Measurements from ENCODE around the gene NLRP6.

Gene NLRP6

DNA sequence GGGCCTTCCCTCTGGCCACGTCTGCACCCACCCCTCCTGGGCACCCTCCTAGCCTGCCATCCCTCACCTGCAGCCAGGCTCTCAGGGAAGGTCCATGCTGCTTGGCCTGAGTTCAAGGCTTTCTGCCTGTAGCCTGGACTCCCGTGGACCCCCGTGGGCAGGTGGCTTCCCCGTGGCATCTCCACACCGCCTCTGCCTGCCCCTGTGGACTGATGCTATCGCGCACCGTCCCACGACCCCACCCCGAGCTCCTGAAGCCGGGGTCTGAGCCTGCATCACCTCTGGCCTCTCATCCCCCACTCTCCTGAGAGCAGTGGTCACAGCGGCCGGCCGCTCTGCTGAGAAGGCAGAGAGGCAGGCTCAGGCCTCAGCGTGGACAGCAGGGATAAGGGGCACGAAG, 16.6 kb downstream of the NLRP6 start:
- ATAC-seq: no peak

DNA sequence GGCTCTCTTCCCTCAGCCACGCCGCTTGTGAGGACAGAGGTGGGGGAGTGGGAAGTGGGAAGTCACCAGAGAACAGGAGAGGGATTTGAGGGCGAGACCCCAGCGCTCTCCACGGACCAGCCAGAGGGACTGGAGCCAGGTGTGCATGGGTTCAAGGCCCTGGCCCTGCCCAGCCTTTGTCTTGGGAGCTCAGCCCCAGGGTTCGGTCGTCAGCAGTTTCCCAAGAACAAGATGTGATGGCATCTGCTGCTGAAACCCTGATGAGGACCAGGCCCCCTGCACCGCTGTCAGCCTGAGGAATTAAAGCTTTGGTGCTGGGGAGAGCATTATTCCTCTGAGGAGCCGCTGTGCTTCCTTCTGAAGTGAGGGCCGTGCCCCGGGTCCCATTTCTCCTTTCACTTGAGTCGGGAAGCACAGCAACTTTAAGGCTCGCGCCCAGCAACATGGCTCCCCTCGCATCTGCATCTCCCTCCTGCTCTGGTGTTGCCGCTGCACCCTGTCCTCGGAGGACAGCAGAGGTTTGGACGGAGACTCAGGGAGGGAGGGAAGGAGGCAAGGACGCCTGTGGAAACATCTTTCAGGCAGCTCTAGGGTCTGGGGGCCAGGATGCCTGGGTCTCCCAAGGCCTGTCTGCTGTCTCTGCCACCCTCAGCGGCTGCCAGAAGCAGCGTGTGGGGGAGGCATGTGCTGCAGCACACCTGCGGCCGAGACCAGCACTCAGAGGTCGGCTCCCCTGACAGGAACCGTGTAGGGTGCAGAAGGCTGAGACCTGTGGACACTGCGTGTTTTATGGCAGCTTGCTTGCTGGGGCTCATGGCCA, 17.4 kb downstream of the NLRP6 start:
- ATAC-seq: no peak

DNA sequence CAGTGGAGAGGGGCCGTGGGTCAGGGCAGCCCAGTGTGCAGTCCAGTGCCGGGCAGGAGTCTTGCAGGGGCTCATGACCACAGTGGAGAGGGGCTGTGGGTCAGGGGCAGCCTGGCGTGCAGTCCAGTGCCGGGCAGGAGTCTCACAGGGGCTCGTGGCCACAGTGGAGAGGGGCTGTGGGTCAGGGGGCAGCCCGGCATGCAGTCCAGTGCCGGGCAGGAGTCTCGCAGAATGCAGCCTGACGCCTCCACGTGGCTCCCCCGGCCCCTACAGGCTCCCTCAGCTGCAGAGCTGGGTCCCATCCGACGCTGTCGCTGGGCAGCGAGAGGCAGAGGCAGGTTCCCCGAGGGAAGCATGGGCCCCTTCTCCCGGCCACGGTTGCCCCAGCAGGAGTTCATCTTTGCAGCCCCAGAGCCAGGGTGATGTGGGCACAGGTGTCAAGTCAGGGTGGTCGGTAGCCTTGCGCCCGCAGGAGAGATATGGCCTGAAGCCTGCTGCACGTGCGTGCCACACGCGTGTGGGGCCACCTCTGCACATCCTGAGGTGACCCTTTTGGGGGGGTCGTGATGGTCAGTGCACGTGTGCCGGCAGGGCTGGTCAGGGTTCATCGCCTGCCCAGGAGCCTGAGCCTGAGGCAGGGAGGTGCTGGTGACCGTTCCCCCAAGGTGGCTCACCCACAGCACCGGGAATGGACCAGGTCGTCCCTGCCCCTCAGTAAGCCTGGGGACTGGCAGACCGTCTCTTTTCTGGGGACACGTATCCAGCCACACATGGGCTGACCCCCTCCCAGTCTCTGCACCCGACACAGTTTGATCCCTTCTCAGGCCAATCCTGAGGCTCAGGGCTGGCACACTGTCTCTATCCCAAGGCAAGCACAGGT, 18.2 kb downstream of the NLRP6 start:
- ATAC-seq: no peak

DNA sequence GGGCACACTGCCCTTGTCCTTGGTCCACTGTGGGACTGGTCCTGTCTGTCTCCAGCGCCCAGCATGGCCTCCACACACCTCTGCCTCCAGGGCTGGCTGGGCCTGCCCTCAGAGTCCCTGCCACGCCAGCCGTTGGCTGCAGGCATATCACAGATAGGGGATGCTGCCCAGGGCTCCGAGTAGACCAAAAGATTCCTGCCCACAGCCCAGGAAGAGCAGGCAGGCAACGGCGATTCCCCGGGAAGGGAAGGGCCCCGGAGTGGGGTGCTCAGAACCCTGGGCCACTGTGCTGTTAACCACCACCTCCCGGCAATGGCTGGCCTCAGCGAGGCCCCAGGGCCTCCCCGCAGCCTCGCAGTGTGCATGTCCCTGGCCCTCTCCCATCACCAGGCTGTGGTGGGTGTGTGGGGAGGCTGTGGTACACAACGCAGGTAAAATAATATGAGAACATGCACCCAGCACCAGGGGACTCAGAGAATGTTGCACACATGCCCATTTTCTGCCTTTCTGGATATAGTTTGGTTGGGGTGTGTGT, 18.9 kb downstream of the NLRP6 start:
- peak; percentile 5 to 9 for ATAC-seq

DNA sequence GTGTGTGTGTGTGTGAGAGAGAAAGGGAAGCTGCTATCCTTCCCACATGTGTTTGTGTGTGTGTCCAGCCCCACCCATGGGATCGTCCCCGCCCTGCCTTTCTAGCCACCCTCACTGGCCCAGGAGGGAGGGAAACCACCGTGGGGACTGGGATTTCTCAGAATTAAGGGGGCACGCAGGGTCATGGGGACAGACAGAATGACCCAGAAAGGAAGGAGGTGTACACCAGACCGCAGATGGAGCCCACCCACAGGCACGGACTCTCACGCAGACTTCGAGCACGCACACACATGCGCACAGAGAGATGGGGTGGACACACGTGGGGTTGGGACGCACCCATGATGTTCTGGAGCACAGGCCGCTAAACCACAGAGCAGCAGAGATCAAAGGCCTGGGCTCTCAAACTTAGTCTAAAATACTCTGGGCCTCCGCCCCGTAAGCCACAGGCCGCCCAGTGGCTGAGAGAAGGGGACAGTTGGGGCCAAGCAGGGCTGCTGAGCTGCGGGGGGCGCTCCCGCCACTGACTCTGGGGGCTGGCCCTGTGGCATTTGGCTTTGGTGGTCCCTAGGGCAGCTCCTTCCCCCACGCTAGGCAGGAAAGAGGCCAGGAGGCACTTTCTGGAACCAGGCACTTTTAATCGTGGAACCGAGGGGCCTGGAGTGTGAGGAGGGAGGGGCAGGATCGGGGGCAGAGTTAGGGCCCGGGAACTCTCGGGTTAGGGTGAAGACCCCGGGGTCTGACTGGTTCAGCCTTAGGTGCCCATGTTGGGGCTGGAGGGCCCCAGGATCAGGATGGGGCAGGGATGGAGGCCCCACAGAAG, 19.6 kb downstream of the NLRP6 start:
- peak; percentile 53 to 58 for ATAC-seq

DNA sequence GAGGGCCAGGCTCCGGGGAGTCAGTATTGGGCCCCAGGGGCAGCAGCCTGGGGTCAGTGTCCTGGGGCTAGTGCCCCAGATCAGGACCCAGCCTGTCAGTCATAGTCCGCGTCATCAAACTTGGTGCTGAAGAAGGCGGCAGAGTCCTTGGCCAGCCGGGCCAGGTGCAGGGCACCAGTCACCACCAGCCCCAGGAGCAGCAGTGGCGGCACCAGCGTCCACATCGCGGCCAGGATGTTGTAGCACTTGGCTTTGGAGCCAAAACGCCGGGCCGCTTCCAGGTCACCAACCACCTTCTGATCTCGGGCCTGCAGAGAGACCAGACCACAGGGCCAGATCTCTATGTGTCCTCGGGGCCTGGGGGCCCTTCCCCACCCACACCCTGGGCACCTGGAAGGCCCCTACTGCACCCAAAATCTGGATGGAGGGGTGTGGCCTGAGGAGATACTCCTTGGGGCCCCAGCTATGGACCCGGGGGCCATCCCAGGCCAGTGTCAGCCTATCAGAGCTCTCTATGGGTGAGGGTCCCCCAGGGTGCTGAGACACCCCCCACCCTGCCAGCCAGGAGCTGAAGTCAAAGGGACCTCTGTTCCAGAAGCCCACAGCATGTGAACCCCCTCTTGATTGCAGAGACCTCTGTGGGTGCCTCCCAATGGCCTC, 20.3 kb downstream of the NLRP6 start:
- no peak for ATAC-seq

DNA sequence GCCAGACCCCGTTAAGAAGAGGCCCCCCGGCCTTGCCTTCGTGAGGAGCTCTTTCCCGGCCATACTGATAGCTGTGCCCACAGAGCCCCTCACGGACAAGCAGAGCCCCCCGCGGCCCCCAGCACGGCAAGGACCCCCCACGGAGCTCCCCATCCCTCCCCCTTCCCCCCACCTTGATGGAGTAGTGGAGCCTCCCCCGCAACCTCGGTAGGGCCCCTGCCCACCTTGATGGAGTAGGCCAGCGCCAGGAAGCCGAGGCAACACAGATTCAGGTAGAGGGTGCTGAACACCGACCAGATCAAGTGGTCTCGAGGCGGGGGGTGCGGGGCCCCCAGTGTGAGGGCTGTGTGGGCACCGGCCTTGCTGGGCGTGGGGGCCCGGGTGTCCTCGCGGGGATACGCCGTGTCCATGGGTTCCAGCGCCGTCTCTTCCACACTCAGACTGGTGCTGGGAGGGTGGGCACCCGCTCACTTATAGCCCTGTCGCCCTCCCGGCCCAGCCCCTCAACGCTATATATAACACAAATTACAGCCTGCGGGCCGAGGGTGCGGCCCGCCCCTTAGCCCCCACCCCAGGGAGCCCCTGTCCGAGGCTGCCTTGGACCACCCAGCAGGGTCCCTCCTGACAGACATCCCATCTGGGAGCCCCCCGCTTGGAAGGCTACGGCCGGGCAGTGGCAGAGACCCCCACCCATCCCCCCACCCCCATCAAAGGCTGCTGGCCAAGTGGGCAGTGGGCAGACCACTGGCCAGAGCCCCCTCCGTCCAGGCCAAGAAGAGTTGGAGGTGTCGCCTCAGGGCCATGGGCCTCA, 21.1 kb downstream of the NLRP6 start, which contains the start of gene IFITM5:
Gene IFITM5, minus strand, starts transcription at position 446 of the 811 bp plus-strand sequence. Its CDS starts 36 bp downstream, at position 410.
- no peak for ATAC-seq

DNA sequence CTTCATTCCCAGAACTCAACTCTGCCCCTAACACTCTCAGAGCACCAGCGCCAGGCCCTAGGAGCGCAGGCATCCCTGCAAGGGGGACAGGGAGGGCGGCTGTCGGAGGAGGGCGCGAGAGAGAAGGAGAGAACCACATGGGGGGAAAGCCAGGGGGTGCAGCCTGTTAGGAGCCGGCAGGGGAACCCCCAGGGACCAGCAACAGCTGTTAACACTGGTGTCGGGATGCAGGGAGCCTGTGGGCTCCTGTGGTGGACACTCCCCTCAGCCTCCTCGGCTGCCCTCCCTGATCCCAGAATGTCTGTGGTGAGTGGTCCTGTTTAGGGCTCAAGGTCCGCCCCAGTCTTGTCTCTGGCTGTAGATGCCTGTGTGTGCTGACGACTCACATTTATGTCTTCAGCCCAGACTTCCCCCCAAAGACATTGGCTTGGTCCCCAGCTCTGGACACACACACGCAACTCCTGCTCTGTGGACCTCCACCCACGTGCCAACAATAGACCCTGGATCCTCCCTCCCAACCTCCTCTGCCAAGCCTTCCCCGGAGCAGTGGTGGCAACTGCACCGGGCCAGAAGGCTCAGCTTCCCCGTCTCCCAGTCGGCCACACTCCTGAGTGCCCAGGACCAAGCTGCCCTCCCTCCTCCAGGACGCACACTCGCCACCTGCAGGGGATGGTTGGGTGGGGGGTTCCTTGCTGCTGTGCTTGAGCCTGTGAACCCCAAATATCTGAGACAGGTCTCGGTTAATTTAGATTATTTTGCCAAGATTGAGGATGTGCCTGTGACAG, 21.9 kb downstream of the NLRP6 start:
- ATAC-seq: no peak

DNA sequence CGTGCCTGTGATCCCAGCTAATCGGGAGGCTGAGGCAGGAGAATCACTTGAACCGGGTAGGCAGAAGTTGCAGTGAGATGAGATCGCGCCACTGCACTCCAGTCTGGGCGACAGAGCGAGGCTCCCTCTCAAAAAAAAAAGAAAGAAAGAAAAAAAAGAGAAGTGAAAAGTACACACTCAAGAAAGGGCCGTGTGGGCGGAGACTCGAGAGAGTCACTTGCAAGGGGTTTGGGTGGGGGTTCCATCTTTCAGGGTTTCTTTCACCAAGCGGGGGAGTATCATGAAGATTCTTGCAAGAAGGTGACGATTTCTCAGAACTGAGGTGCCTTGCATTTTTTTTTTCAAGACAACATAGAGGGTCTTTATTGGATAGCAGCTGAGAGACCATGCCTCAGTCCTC, 25.2 kb downstream of the NLRP6 start:
- ATAC-seq: no peak

DNA sequence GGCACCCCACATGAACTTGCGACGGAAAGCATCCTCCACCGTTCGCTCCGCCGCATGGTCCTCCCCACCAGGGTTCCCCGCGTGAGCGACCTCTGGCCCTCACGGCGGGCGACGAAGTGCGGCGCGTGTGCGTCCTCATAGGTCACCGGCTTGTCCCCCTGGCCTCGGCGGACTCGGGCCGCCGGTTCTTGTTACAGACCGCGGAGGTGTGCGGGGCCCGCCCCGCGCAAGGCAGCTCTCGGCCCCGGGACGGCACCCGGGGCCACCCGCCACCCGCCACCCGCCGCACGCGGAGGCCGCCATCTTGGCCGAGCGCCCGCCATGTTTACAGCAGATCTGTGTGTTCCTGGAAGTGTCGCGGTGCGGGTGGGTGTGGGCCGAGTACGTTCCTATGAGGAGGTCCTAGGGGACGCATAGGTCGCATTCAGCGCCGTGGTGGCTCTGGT, 25.9 kb downstream of the NLRP6 start:
- no peak for ATAC-seq

DNA sequence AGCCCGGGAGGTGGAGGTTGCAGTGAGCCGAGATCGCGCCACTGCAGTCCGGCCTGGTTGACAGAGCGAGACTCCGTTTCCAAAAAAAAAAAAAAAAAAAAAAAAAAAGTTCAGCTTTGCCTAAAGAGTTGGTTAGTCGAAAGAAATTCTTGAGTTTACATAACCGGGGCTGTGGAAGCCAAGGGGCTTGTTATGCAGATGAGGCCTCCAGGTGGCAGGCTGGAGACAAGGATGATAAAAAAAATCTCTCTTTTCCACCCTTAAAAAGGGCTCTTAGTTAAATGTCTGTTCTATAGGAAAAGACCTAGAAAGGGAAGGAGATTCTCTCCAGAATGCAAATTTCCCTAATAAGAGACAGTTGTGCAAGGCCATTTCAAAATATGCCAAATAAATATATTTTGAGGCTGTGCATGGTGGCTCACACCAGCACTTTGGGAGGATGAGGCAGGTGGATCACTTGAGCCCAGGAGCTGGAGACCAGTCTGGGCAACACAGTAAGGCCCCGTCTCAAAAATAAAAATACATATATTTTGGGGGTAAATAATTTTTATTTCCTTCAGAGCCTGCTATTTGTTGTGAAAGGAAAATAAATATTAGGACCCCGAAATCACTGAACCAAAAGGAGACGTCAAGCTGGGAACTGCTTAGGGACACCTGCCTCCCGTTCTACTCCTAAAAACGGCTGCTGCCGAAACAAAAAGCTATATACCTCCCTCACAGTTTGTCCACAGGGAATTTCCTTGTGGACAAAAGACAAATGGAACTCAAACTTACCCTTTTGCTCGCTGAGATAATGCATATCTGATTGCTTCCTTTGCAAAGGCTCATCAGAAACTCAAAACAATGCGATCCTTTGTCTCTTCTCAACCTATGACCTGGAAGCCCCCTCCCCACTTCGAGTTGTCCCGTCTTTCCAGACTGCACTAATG, 27.0 kb downstream of the NLRP6 start:
- ATAC-seq: no peak

DNA sequence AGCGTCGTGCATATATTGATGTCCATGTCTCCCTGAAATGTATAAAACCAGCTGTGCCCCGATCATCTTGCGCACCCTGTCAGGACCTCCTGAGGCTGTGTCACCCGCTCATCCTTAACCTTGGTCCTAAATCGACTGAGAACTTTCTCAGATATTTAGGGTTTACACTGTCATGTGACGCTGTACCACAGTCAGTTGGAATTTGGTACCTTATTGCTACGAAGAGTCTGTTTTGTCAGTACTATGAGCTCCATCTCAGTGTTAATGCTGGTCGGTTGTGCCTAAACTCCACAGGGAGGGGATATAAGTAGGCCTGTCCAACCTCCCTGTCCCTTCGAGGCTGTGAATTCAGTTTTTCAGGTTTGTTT, 27.6 kb downstream of the NLRP6 start:
- ATAC-seq: no peak

DNA sequence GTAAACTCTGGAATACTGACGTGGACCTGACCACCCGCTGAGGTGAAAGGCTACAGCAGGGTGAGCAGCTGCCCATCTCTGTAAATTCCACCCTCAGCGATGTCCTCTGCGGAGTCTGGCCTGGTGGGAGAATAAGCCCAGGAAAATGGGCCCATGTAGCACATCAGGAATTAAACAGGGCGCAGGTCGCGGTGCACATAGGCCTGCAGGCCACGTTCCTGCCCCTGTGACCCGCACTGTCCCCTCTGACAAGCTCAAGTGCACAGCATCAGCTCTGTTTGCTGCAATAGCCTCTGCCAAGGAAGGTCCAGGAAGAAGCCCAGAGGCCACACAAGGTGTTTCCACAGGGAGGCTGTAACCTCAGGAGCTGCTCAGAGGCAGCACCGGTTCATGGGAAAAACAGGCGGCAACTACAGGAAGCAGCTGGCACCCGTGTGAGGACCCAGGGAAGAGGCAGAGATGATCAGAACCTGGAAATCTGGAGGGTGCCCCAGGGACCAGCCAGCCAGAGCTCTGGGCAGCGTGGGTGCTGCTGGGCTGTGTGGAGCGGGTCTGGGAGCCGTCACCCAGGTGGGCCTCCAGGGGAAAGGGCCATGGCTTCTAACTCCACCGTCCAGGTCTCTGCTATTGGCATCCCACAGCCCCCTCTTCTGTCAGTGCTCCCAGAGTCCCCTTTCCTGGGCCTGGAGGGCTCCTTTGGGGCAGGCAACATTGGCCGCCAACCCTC, 28.6 kb downstream of the NLRP6 start:
- no peak for ATAC-seq

DNA sequence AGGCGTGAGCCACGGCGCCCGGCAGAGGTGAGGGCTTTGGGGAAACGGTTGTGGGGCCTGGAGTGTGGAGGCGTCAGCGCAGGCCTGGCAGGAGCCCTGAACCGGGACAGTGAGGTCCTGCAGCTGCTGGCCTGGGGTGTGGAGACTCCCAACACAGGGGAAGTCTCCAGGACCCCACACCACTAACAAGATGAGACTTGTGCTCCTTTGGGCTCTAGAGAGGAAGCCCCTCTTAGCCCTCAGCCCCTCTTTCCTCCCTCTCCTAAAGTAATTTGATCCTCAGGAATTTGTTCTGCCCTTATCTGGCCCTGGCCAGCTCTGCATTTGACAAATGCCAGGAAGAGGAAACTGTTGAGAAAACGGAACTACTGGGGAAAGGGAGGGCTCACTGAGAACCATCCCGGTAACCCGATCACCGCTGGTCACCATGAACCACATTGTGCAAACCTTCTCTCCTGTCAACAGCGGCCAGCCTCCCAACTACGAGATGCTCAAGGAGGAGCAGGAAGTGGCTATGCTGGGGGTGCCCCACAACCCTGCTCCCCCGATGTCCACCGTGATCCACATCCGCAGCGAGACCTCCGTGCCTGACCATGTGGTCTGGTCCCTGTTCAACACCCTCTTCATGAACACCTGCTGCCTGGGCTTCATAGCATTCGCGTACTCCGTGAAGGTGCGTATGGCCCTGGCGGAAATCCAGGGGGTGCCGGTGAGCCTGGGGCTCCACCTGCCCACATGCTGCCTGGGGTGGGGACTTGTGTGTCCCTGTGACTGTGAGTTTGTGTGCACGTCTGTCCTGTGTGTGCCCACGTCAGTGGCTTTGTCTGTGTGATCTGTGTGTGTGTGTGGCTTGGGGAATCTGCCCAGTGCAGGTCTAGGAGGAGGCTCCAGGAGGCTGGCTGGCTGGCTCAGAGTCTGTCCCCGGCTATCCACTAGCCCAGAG, 29.8 kb downstream of the NLRP6 start, which contains the start of gene IFITM2:
Gene IFITM2, plus strand, starts transcription at position 51 of the 943 bp plus-strand sequence. Its CDS starts 377 bp downstream, at position 428.
- ATAC-seq: peak; percentile 53 to 56

DNA sequence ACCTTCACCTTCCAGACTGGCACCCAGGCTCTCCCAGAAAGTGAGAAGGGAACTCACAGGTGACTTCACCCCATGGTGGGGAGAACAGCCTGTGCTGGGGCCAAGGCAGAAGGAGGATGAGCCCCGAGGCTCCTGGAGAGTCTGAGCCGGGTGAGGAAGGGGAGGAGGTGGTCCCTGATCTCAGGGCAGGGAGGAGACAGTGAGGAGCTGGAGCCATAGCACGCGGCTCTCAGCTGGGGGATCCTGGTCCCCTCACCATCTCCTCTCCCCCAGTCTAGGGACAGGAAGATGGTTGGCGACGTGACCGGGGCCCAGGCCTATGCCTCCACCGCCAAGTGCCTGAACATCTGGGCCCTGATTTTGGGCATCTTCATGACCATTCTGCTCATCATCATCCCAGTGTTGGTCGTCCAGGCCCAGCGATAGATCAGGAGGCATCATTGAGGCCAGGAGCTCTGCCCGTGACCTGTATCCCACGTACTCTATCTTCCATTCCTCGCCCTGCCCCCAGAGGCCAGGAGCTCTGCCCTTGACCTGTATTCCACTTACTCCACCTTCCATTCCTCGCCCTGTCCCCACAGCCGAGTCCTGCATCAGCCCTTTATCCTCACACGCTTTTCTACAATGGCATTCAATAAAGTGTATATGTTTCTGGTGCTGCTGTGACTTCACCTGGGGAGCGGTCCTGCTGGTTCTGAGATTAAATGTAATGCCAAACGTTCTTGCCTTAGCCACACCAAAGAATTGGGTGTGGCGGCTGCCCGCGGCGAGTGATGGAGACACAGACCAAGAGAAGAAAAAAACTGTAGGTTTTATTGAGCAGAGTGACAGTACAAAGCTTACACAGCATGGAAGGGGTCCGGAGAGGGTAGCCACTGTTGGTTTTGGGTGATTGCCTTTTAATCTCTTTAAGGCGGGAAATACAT, 30.8 kb downstream of the NLRP6 start:
- ATAC-seq: peak; percentile 2 to 4
